Nucleus accumbens (tissue), 56 donors: ENCODE data around the gene FBLN2.
A peak's percentile ranks its signal among the peaks of the same experiment; 100 is the strongest.

Source experiments
- DNase-seq, 56 donors: peaks; one replicate each; lab custom pipeline; 2025; lab: John Stamatoyannopoulos, UW

The FBLN2 gene

DNA sequence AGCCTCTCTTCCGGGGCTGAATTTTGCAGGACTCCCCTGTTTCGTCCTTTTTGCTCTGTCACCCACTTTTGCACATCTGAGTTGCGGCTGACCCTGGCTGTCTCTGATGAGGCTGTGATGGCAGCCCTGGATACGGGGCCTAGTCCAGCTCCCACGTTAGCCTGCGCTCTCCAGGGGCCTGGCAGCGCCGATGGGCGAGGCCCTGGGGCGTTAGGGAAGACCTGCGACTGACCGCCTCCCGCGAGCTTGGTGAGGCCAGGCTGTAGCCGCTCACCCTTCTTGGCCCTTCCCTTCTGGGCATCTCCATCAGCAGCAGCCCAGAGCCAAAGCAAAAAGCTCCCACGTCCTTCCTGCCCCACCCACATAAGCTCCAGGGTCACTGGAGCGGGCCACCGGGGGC is 85.2 kb downstream of the FBLN2 start:
- DNase-seq = no peak

DNA sequence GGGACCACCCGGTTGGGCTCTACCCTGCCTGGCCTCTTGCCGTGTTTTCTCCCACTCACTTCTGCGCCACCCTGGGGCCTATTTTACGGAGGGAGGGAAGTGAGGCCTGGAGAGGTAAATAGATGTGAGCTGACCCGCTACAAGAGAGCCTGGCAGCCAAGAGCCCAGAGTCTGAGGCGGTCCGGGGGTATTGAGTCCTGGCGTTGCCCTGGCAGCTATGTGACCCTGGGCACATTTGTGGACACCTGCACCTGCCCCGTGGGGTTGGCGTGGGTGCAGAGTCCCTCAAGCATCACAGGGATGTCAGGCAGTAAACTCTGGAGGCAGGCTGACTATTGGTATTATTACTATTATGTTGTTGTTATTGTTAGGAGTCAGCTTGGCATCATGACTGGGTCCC is 85.7 kb downstream of the FBLN2 start:
- DNase-seq = no peak

DNA sequence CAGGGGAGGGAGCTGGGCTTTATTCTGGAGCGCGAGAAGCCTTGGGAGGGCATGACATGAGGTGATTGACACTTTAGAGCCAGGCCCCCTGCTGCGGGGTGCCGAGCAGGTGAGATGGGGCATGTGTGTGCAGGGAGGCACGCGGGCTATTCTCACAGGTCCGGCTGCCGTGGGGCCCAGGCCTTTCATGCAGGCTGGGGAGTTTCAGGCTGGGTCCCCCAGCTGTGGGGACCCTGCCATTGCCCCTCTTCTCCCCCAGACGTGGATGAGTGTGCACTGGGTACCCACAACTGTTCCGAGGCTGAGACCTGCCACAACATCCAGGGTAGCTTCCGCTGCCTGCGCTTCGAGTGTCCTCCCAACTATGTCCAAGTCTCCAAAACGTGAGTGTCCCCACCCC is 87.3 kb downstream of the FBLN2 start:
- DNase-seq = no peak

- no peak for DNase-seq
Measured at GRCh38 chr3:13636874-13637273, 87.9 kb downstream of the FBLN2 start.

GRCh38 chr3:13637311-13637891 is 88.5 kb downstream of the FBLN2 start:
- DNase-seq = no peak

DNA sequence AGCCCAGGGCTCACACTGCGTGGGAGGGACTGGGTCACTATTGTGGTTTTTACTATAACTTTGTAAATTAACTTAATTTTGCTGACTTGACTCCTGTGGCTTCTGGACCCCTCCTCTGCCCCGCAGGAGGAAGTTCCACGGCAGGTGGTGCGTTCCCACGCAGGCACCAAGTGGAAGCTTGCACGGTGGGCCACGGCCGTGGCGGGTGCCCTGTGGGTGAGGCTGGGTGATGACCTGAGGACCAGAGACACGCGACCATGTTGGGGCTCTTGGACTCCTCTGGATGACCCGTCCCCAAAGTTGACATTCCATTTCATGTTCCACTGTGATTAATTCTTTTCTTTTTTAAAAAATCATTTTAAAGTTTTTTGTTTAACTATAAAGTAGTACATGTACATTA is 89.0 kb downstream of the FBLN2 start:
- DNase-seq = no peak

GRCh38 chr3:13638927-13639326 is 90.0 kb downstream of the FBLN2 start:
- DNase-seq = peak in 5 of 56 donors; percentile 3 to 20 (median 7)

DNA sequence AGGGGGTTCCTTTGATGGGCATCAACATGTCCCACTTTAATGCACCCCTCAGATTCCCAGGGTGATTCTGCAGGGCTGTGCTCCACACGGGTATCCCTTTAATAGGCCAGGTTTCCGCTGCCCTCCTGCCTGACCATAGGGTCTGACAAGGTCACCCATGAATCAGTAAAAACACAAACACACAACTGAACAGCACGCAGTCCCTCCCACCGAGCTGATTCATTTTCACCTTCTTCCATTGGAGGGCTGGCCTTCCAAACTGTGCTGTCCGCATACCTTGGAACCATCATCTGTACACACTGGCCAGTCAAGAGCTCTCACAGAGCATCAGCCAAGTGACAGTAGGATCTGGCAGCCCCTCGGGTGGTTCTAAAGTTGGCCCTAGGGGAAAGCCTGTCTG is 93.7 kb downstream of the FBLN2 start:
- DNase-seq = no peak

GRCh38 chr3:13644341-13645117 is 95.6 kb downstream of the FBLN2 start:
- no peak for DNase-seq

DNA sequence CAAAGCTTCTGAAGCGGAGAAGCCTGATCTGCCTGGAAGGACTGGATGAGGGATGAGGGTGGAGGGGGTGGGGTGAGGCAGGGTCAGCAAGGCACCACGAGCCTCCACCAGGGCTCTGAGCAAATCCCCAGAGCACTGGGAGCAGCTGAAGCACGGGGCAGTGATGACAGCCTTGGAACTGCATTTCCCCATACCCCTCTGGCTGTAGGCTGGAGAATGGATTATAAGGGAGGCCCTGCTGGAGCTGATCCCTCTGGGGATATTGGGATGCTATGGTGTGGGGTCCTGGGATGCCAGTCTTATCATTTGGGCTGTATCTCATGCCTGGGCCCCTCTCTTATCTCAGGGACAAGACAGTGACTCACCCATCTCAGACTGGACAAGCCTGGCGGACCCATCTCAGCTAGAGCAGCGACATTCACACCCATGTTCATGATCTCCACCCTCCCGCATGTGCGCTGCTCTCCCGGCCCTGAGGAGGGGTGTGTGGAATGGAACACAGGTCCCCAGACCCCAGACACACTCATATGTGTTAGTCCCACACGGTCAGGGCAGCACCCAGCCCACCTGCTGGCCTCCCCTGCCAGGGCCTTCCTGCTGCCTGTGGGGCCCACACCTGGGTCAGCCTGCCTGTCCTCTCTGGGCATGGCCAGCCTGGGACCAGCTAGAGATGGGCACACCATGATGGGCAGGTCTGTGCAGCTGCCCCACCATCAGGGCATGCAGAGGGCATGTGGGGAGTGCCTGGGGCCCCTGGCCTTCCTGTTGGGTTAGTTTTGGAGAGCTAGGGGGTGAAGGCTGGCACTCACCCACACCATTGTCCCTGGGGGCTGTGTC is 97.1 kb downstream of the FBLN2 start:
- DNase-seq = no peak

DNA sequence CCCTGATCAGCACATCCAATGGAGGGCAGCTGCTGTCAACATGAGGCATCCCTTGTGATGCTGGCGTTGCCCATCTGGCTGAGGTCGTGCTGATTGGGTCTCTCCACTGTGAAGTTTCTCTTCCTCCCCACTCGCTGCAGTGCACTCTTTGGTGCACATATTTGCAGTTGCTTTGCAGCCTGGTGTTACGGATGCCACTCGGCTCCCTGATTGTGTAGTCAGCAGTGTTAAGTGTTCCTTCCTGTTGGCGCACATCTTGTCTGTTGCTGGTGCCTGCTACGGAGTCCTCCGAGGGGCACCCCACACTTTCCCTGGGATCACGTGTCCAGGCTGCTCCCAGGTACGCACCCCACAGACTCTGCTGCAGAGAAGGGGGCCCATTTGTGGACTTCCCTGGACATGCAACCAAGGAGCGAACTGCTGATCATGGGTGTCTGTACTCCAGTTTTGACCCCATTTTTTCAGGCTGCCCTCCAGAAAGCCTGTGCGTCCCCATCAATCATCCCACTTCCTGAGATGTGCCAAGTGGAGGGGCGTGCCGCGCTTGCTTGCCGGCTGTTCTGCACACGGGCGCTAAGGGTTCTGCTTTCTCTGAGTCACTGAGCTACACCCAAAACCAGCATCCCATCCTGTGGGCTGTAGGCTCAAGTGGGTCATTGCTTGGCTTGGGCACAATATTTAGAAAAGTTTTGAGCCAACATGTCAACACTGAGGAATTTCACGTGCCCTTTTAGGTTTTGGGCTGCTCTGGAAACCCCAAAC is 98.6 kb downstream of the FBLN2 start:
- no peak for DNase-seq

GRCh38 chr3:13648060-13649001 is 99.4 kb downstream of the FBLN2 start:
- peak in 54 of 56 donors; percentile 29 to 92 (median 72) for DNase-seq

DNA sequence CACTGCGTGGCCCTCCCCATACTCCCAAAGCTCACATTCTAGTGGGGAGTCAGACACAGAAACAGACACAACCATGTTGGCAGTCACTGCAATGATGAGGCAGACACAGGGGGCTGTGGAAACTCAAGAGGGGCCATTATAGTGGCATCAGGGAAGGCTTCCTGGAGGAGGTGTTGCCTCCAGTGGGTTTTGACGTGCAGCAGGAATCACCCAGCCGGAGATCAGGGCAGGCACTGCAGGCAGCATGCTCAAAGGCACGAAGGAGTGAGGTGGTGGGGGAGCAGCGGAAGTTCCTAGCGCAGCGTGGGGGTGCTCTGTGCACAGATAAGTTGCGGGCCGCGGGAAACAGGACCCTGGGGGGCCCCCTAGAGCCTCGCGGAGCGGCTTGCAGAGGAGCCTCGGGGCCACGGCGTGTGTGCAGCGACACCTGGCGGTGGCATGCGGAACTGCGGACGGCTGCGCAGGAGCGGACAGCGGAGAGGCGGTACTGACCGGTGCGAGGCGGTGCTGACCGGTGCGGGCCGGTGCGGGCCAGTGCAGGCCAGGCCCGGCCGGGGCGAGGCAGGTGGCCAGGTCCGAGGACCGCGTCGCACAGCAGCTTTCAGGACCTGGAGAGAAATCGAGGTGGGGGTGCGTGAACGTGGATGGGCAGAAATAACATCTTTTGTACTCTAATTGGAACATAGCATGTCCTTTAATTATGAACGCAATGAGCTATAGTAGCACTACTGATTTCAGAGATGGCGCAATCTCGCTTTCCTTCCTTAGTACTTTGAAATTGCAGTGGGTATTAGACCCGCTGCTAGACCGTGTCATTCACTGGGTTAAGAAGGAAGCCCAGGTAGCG is 101.5 kb downstream of the FBLN2 start:
- DNase-seq = peak in 53 of 56 donors; percentile 12 to 84 (median 63)

GRCh38 chr3:13651057-13651400 is 102.1 kb downstream of the FBLN2 start:
- DNase-seq = no peak

DNA sequence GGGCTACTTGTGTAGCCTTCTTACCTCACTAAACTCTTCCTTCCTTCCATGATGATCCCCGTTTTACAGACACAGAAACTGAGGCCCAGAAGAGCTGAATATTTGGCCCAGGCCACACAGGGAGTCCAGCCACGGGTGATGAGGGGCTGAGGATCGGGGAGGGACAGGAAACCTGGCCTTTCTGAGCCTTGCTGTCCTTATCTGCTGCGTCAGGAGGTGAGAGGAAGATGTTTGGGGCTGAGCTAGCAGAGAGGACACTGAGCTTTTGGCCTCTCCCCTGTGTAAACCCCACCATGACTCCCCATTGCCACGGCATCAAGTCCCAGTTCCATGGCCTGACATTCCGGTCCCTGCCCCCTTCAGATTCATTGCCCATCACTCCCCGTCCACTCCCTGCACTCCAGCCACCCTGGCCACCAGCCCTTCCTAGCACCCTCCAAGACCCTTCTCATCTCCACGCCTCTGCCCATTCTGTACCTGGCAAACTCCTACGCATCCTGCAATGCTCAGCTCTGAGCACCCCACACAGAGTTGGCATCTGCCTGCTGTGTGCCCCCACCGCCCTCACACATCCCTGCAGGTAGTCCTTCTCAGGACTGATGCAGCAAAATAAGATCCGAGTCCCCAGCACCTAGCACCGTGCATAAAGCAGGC is 103.0 kb downstream of the FBLN2 start:
- no peak for DNase-seq

DNA sequence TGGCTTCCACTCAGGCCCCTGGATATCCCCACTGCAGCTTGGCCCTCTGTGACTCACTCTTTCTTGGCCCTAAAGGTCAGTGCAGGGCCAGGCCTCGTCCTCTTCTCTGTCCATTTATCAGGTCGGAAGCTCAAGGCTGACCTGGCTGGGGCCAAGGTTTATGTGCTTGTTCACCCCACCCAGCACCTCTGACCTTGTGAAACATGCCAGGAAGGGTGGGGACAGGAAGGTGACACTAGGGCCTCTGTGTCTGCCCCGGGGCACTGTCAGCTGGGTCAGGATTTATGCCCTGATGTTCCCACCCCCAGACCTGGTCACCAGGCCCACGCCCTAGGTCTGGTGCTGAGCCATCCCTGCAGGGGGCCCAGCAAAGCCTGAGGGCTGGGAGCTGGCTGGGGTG is 103.8 kb downstream of the FBLN2 start:
- no peak for DNase-seq

- peak in 2 of 56 donors; percentile 13 to 41 for DNase-seq
Measured at GRCh38 chr3:13653631-13654279, 104.8 kb downstream of the FBLN2 start.
